ENCODE data around the gene FARP1. TPM values are rescaled to one million over a fixed set of nuclear protein-coding genes. Genes with fewer than 3 reads are reported as not detected.

Gene FARP1
- total RNA-seq, 1 donor from 2014 or later, result 86.7 TPM

DNA sequence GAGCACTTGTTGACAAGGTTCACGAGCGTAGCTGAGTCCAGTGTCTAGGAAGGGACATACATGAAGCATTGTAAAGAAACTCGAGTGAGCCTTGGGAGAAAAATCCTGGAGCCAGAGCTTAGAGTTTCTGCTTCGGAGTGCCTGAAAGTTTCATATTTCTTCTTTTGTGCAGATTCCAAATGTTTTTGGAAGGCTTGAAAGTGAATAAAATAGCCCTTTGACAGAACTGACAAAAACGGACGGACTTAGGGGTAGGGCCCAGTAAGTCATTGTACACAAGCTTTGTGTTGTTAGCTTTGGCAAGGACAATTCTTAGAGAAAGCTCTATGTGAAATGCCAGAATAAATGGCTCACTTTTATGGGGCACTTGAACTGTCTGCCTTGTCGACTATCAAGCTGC is 31.4 kb downstream of the FARP1 start:
- DNase-seq, result no peak

GRCh38 chr13:98175043-98175442 is 32.1 kb downstream of the FARP1 start:
- DNase-seq, result no peak

DNA sequence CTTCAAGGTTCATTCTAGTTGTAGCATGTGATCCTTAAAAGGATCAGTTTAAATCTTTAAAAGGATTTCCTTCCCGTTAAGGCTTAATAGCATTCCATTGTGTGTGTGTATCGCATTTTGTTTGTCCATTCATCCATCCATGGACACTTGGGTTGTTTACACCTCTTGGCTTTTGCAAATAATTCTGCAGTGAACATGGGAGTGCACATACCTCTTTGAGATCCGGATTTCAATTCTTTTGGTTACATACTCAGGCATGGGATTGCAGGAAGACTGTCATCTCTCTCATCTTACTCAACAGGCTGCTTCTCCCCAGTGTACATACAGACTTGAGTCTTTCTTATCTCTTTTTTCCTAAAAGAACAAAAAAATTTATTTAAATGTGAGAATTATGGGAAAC is 32.9 kb downstream of the FARP1 start:
- no peak for DNase-seq

GRCh38 chr13:98176777-98177608 is 34.1 kb downstream of the FARP1 start, which contains the start of gene RNF113B:
TSS of gene RNF113B (minus strand) at chr13:98177269. CDS start at chr13:98177236, 33 bp downstream.
- no peak for DNase-seq

GRCh38 chr13:98180092-98180491 is 37.2 kb downstream of the FARP1 start:
- DNase-seq, result no peak

DNA sequence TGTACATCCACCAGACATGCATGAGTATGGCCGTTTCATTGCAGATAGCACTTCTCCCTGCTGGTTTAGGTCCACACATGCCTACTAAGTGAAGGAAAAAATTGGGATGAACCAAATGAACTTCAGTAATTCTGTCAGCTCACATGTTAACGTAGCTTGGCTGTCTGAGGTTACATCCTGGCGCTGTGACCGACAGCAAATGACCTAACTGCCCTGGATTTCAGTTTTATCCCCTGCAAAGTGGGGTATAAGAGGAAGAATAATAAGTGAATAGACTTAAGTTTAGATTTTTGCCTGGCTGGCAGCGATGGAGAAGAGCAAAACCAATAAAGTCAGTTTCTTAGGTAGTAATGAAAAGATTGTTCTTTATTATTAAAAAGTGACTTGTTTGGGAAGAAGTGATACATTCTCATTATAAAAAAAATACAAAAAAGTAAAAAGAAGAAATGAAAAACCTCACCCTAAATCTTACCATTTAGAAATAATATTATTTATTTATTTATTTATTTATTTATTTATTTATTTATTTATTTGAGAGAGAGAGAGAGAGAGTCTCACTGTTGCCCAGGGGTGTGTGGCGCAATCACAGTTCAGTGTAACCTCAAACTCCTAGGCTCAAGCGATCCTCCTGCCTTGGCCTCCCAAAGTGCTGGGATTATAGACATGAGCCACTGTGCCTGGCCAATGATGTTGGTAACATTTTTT is 38.4 kb downstream of the FARP1 start:
- no peak for DNase-seq

- DNase-seq, result no peak
These were observed 39.3 kb downstream of the FARP1 start for GRCh38 chr13:98182153-98182552.

- DNase-seq, result no peak
These were observed 39.7 kb downstream of the FARP1 start for GRCh38 chr13:98182589-98182988.

DNA sequence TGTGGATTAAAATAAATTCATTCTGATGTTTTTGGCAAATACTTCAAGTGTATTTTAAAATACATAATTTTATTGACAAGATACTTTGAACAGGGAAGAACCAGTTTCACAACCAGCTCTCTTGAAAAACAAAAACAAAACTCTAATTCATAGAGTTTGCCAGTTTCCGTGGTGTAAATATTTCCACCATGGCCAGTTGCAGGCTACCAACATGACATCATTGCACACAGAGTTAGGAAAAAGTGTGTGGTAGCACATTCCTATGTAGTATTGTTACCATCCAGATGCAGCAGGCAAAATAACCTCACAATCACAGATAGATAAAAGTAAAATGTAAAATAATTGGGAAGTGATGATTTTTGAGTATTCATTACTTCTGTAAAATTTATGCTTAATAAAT is 41.9 kb downstream of the FARP1 start:
- no peak for DNase-seq

- DNase-seq, result no peak
These were observed 44.5 kb downstream of the FARP1 start for GRCh38 chr13:98187155-98187964.

- DNase-seq, result no peak
These were observed 45.0 kb downstream of the FARP1 start for GRCh38 chr13:98187965-98188261.

DNA sequence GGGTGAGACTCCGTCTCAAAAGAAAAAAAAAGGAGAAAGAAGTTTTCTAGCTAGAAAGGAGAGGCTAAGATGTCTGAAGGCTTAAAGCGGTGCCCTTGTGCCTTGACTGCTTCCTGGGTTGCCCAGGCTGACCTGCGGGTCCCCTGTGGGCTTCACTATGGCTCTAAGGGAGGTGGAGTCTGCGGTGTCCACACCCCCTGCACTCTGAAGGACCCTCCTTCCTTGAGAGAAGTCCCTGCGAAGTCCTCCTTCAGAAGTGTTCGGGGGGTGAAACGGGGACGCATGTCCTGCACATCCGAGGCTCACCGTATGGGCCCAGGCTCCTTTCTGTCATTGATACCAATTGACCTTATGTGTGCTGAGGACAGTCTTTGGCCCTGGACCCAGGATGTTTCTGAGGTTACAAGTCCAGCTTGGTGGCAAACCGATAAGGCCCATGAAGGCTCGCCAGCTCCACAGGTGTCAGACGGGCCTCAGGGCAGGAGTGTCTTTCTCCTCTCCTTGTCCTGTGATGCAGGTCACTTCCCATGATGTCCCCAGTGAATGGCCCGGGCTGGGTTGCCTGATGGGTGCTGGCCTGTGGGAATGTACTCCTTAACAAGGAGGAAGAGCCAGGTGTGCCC is 45.8 kb downstream of the FARP1 start:
- no peak for DNase-seq

- no peak for DNase-seq
These were observed 47.1 kb downstream of the FARP1 start for GRCh38 chr13:98189841-98190505.

GRCh38 chr13:98190889-98191444 is 48.1 kb downstream of the FARP1 start:
- no peak for DNase-seq

DNA sequence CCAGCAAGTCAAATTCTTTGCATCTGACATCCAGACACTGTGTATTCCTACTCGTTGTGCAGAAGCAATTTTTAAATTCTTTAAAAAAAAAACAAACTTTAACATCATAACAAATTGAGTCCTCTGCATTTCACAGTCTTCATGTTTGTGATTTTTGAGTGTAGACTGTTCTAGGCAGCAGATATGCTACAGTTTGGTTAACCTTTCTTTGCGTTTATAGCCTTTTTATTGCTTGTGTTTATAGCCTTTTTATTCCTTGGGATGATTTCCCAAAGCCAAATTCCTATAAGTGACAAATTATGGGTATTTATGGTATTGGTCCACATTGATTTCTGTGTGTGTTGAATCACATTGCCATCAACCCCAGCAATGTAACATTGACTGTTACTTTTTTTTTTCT is 49.1 kb downstream of the FARP1 start:
- no peak for DNase-seq

GRCh38 chr13:98195054-98195791 is 52.3 kb downstream of the FARP1 start:
- DNase-seq, result no peak

DNA sequence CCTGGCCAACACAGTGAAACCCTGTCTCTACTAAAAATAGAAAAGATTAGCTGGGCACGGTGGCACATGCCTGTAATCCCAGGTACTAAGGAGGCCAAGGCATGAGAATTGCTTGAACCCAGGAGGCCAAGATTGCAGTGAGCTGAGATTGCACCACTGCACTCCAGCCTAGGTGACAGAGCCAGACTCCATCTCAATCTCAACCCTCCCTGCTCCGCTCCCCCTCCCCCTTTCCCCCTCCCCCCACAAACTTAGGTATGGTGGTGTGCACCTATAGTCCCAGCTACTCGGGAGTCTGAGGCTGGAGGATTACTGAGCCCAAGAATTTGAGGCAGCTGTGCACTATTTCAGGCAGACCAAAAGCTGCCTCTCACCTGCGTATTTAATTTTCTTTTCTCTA is 55.8 kb downstream of the FARP1 start:
- DNase-seq, result no peak

GRCh38 chr13:98199480-98199879 is 56.6 kb downstream of the FARP1 start:
- DNase-seq, result no peak

- no peak for DNase-seq
These were observed 57.5 kb downstream of the FARP1 start for GRCh38 chr13:98200211-98200878.

- DNase-seq, result no peak
These were observed 58.3 kb downstream of the FARP1 start for GRCh38 chr13:98201189-98201588.

All from occipital lobe (tissue), 2 donors.